Ishikawa (cell line): ENCODE measurements around the gene SPOCK1.

Source experiments
- CEBPB ChIP-seq: IDR thresholded peaks from 2 replicates; pipeline ENCODE4 v1.6.1; 2012
- CREB1 ChIP-seq: IDR thresholded peaks from 2 replicates; pipeline ENCODE4 v1.6.1; 2012; ENCODE audit warnings: low read depth
- EGR1 ChIP-seq: IDR thresholded peaks from 2 replicates; pipeline ENCODE4 v1.6.1; 2012
- EP300 ChIP-seq: IDR thresholded peaks from 2 replicates; pipeline ENCODE4 v1.6.1; 2012; ENCODE audit warnings: borderline replicate concordance
- FOXM1 ChIP-seq: IDR thresholded peaks from 2 replicates; pipeline ENCODE4 v1.6.1; 2012; ENCODE audit warnings: low read depth, borderline replicate concordance
- NFIC ChIP-seq: IDR thresholded peaks from 2 replicates; pipeline ENCODE4 v1.6.1; 2012
- RAD21 ChIP-seq: IDR thresholded peaks from 2 replicates; pipeline ENCODE4 v1.6.1; 2012; ENCODE audit warnings: low read depth
- TAF1 ChIP-seq: IDR thresholded peaks from 2 replicates; pipeline ENCODE4 v1.6.1; 2012; ENCODE audit warnings: low read depth, mild to moderate bottlenecking
- TCF12 ChIP-seq: IDR thresholded peaks from 2 replicates; pipeline ENCODE4 v1.6.1; 2012; ENCODE audit warnings: low read depth
- TEAD4 ChIP-seq: IDR thresholded peaks from 2 replicates; pipeline ENCODE4 v1.6.1; 2012
- YY1 ChIP-seq: IDR thresholded peaks from 2 replicates; pipeline ENCODE4 v1.6.1; 2012; ENCODE audit warnings: low read depth
- ZBTB7A ChIP-seq: IDR thresholded peaks from 2 replicates; pipeline ENCODE4 v1.6.1; 2012; ENCODE audit warnings: low read depth
- TF ChIP-seq, protein P1 (sequence below): IDR thresholded peaks from 2 replicates; pipeline ENCODE4 v1.6.1; 2012
- TF ChIP-seq, protein P2 (sequence below): IDR thresholded peaks from 2 replicates; pipeline ENCODE4 v1.6.1; 2012
- TF ChIP-seq, protein P3 (sequence below): IDR thresholded peaks from 2 replicates; pipeline ENCODE4 v1.6.1; 2012; ENCODE audit warnings: low read depth, mild to moderate bottlenecking

Gene SPOCK1

DNA sequence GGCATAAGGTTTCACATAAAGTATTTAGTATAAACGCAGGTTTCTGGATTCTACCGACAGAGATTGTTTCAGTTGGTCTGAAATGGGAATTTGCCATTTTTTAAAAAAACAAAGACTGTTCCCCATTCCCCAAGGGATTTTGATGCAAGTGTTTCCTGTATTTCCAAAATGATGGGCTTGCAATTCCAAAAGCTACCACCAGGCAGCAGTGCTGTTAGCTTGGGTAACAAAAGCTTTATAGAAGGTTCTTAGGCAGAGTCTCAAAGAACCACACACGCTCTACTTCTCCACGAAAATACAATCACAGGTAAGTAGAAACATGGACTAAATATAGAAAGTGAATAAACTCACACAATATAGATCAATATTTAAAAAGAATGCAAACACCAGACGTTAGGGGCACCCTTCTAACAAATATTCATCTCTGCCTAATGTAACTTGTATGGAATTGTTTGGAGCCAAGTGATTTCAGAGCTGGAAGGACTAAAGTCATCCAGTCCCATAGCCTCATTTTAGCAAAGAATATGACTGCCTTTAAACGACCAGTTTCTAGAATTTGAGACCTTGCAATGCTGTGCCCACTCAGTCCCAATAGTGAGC lies 154.3 kb downstream of the SPOCK1 start:
- TF ChIP-seq CEBPB (no peak), TAF1 (no peak), TEAD4 (no peak), RAD21 (peak; percentile 55), NFIC (no peak)

DNA sequence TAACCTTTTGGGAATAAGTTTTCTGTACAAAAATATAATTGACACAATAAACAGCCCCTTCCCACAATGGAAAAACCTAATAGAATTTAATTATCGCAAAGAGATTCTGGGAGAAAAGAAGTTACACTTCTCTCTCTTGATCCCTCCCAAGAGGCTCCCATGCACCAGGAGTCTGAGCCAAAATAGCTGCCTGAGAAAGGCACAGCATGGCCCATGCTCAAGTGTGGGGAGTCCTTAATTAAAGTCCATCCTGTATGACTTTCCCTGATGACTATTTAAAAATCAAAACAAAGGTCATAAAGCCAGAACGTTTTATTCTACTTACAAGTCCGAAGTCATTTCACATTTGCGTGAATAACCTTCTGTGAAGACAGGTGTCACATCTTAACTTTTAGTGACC lies 155.1 kb downstream of the SPOCK1 start:
- TF ChIP-seq EP300 (no peak), RAD21 (no peak), YY1 (no peak), TCF12 (no peak), NFIC (no peak), CREB1 (no peak), TAF1 (no peak), CEBPB (no peak), EGR1 (no peak), TEAD4 (no peak), ZBTB7A (no peak), FOXM1 (no peak)
- TF ChIP-seq, protein P1, sequence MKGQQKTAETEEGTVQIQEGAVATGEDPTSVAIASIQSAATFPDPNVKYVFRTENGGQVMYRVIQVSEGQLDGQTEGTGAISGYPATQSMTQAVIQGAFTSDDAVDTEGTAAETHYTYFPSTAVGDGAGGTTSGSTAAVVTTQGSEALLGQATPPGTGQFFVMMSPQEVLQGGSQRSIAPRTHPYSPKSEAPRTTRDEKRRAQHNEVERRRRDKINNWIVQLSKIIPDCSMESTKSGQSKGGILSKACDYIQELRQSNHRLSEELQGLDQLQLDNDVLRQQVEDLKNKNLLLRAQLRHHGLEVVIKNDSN, result no peak
- TF ChIP-seq, protein P2, sequence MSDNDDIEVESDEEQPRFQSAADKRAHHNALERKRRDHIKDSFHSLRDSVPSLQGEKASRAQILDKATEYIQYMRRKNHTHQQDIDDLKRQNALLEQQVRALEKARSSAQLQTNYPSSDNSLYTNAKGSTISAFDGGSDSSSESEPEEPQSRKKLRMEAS, result no peak
- TF ChIP-seq, protein P3, sequence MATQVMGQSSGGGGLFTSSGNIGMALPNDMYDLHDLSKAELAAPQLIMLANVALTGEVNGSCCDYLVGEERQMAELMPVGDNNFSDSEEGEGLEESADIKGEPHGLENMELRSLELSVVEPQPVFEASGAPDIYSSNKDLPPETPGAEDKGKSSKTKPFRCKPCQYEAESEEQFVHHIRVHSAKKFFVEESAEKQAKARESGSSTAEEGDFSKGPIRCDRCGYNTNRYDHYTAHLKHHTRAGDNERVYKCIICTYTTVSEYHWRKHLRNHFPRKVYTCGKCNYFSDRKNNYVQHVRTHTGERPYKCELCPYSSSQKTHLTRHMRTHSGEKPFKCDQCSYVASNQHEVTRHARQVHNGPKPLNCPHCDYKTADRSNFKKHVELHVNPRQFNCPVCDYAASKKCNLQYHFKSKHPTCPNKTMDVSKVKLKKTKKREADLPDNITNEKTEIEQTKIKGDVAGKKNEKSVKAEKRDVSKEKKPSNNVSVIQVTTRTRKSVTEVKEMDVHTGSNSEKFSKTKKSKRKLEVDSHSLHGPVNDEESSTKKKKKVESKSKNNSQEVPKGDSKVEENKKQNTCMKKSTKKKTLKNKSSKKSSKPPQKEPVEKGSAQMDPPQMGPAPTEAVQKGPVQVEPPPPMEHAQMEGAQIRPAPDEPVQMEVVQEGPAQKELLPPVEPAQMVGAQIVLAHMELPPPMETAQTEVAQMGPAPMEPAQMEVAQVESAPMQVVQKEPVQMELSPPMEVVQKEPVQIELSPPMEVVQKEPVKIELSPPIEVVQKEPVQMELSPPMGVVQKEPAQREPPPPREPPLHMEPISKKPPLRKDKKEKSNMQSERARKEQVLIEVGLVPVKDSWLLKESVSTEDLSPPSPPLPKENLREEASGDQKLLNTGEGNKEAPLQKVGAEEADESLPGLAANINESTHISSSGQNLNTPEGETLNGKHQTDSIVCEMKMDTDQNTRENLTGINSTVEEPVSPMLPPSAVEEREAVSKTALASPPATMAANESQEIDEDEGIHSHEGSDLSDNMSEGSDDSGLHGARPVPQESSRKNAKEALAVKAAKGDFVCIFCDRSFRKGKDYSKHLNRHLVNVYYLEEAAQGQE, result no peak

DNA sequence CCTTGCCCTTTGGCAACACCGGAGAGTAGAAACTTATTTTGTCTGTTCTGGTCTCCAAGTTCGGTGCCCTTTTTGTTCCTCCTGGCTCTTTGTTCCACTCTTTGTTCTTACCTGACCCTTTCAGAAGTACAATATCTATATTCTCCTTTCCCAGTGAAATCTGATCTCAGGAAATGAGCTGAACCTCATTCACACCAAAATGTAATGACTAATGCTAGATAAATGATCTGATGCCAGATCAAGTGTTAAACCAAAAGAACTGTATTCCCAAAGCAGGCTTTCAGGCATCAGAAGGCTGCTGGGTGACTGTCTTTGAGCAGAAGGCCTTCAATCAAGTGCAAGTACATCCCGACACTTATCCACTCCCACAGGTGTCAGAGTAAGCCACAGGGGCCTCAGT lies 156.4 kb downstream of the SPOCK1 start:
- TF ChIP-seq TEAD4 (no peak), EP300 (no peak), CREB1 (no peak), TCF12 (no peak), CEBPB (no peak), NFIC (no peak), YY1 (no peak), RAD21 (no peak), ZBTB7A (no peak), FOXM1 (no peak)
- TF ChIP-seq, protein P1, result no peak
- TF ChIP-seq, protein P3, result no peak
- TF ChIP-seq, protein P2, result no peak

DNA sequence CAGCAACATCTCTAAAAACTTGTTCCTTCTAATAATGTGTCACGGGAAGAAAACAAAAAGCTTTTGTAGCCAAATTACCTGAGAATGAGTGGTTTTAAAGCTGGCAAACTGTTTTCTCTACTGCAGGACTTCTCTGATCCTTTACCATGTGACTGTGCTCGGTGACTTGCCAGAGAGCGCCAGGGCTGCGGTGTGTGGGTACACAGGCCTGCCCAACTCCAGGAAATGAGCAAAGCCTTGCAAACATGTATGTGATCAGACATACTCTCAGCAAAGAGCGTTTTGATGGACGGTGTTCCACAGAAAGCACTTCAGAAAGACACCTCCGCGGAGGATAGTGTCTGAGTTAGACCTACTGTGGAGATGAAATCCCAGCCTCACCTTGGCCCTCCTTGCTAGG lies 157.3 kb downstream of the SPOCK1 start:
- TF ChIP-seq EP300 (no peak), CREB1 (no peak), TAF1 (no peak), NFIC (no peak), FOXM1 (no peak), EGR1 (no peak), RAD21 (no peak), YY1 (no peak), TEAD4 (no peak), TCF12 (no peak), ZBTB7A (no peak), CEBPB (no peak)
- TF ChIP-seq, protein P2, result no peak
- TF ChIP-seq, protein P3, result no peak
- TF ChIP-seq, protein P1, result no peak
